ENCODE measurements around the gene IZUMO1R.

GRCh38 chr11:94307101-94307791, 2.9 kb downstream of the IZUMO1R start:
- TF ChIP-seq CTCF (IDR thresholded peaks at IDR 0.05; ENCODE audit: borderline replicate concordance, extremely low read depth, low read length, poor library complexity, severe bottlenecking): no peak
- no peak for TF ChIP-seq EZH2 (IDR thresholded peaks at IDR 0.05; ENCODE audit: borderline replicate concordance, low read depth, low read length, severe bottlenecking)

Data from DND-41 (cell line).